WTC11 (cell line): ENCODE results near the gene MNT. TPM values are rescaled to one million over a fixed set of nuclear protein-coding genes. Genes with fewer than 3 reads are reported as not detected.

Source experiments
- ATAC-seq: fragments of 200-7000 bp; cut with Tn5 transposase; 2 replicates; pipeline ENCODE4 v1.10.0; 2021; ENCODE audit warnings: mild to moderate bottlenecking, moderate library complexity
- CTCF ChIA-PET: fragments of 300-600 bp; sonication (Branson Sonifier 250); formaldehyde crosslinking; loops from one replicate; lab custom pipeline; 2021; ENCODE audit warnings: antibody characterized with exemption; lab: Charles Lee
- POLR2A ChIA-PET: fragments of 350-600 bp; sonication (Branson Sonifier 250); formaldehyde crosslinking; loops from one replicate; lab custom pipeline; 2021; ENCODE audit warnings: antibody characterized with exemption; lab: Charles Lee
- DNase-seq: peaks from one replicate; pipeline ENCODE4 v3.0.0; 2021; ENCODE audit warnings: low spot score
- H3K27ac Mint-ChIP-seq: 2 replicates; pipeline ENCODE4 v1.8.0; 2021; ENCODE audit warnings: mixed read lengths
- H3K27me3 Mint-ChIP-seq: 2 replicates; pipeline ENCODE4 v1.8.0; 2021; ENCODE audit warnings: low read depth, mild to moderate bottlenecking, moderate library complexity, mixed read lengths
- H3K36me3 Mint-ChIP-seq: 2 replicates; pipeline ENCODE4 v1.8.0; 2021; ENCODE audit warnings: mixed read lengths
- H3K4me1 Mint-ChIP-seq: 2 replicates; pipeline ENCODE4 v1.8.0; 2022; ENCODE audit warnings: mixed read lengths
- H3K4me3 Mint-ChIP-seq: 2 replicates; pipeline ENCODE4 v1.8.0; 2021; ENCODE audit warnings: mild to moderate bottlenecking, moderate library complexity, mixed read lengths
- H3K9me3 Mint-ChIP-seq: 2 replicates; pipeline ENCODE4 v1.8.0; 2021; ENCODE audit warnings: mixed read lengths
- ARID4B ChIP-seq: sonication (generic); formaldehyde crosslinking; IDR thresholded peaks from 2 replicates; pipeline ENCODE4 v1.8.0; 2023; ENCODE audit warnings: missing genetic modification reagents, mild to moderate bottlenecking, borderline replicate concordance
- E2F4 ChIP-seq: sonication (generic); formaldehyde crosslinking; IDR thresholded peaks from 2 replicates; pipeline ENCODE4 v1.8.1; 2022; ENCODE audit warnings: low read depth, mild to moderate bottlenecking, moderate library complexity, missing genetic modification reagents, borderline replicate concordance
- ESRRA ChIP-seq: sonication (generic); formaldehyde crosslinking; IDR thresholded peaks from 2 replicates; pipeline ENCODE4 v1.8.1; 2022; ENCODE audit warnings: mild to moderate bottlenecking, missing genetic modification reagents, borderline replicate concordance
- FOXP1 ChIP-seq: sonication (generic); formaldehyde crosslinking; IDR thresholded peaks from 2 replicates; pipeline ENCODE4 v1.8.0; 2022; ENCODE audit warnings: missing genetic modification reagents, mild to moderate bottlenecking, moderate library complexity, borderline replicate concordance
- GABPB1 ChIP-seq: sonication (generic); formaldehyde crosslinking; IDR thresholded peaks from 2 replicates; pipeline ENCODE4 v1.8.1; 2023; ENCODE audit warnings: mild to moderate bottlenecking, missing genetic modification reagents
- KAT7 ChIP-seq: sonication (generic); formaldehyde crosslinking; IDR thresholded peaks from 2 replicates; pipeline ENCODE4 v1.8.1; 2023; ENCODE audit warnings: missing genetic modification reagents, mild to moderate bottlenecking, borderline replicate concordance
- MLX ChIP-seq: sonication (generic); formaldehyde crosslinking; IDR thresholded peaks from 2 replicates; pipeline ENCODE4 v1.8.1; 2023; ENCODE audit warnings: mild to moderate bottlenecking, missing genetic modification reagents, moderate library complexity
- MYBL2 ChIP-seq: sonication (generic); formaldehyde crosslinking; IDR thresholded peaks from 2 replicates; pipeline ENCODE4 v1.8.1; 2023; ENCODE audit warnings: mild to moderate bottlenecking, moderate library complexity, missing genetic modification reagents
- NFE2L1 ChIP-seq: sonication (generic); formaldehyde crosslinking; IDR thresholded peaks from 2 replicates; pipeline ENCODE4 v1.8.1; 2023; ENCODE audit warnings: missing genetic modification reagents
- NR2C2 ChIP-seq: sonication (generic); formaldehyde crosslinking; IDR thresholded peaks from 2 replicates; pipeline ENCODE4 v1.8.0; 2022; ENCODE audit warnings: mild to moderate bottlenecking, missing genetic modification reagents
- OVOL2 ChIP-seq: fragments of 250-450 bp; sonication (Bioruptor Pico); IDR thresholded peaks from 2 replicates; pipeline ENCODE4 v1.9.0; 2021; ENCODE audit warnings: mild to moderate bottlenecking, borderline replicate concordance
- PRDM15 ChIP-seq: sonication (generic); formaldehyde crosslinking; IDR thresholded peaks from 2 replicates; pipeline ENCODE4 v1.8.0; 2022; ENCODE audit warnings: missing genetic modification reagents
- PRRX2 ChIP-seq: fragments of 250-450 bp; sonication (Bioruptor Pico); IDR thresholded peaks from 2 replicates; pipeline ENCODE4 v1.8.0; 2021; ENCODE audit warnings: mild to moderate bottlenecking
- SMAD3 ChIP-seq: sonication (generic); formaldehyde crosslinking; IDR thresholded peaks from 2 replicates; pipeline ENCODE4 v1.8.0; 2022; ENCODE audit warnings: missing genetic modification reagents, mild to moderate bottlenecking, borderline replicate concordance
- SMAD4 ChIP-seq: sonication (generic); formaldehyde crosslinking; IDR thresholded peaks from 2 replicates; pipeline ENCODE4 v1.8.0; 2022; ENCODE audit warnings: mild to moderate bottlenecking, missing genetic modification reagents
- TEAD4 ChIP-seq: sonication (generic); formaldehyde crosslinking; IDR thresholded peaks from 2 replicates; pipeline ENCODE4 v1.8.0; 2022; ENCODE audit warnings: mild to moderate bottlenecking, missing genetic modification reagents
- TP53 ChIP-seq: sonication (generic); formaldehyde crosslinking; IDR thresholded peaks from 2 replicates; pipeline ENCODE4 v1.8.1; 2023; ENCODE audit warnings: mild to moderate bottlenecking, missing genetic modification reagents
- ZNF121 ChIP-seq: sonication (generic); formaldehyde crosslinking; IDR thresholded peaks from 2 replicates; pipeline ENCODE4 v1.8.0; 2023; ENCODE audit warnings: missing genetic modification reagents
- ZNF219 ChIP-seq: sonication (generic); formaldehyde crosslinking; IDR thresholded peaks from 2 replicates; pipeline ENCODE4 v1.8.0; 2023; ENCODE audit warnings: missing genetic modification reagents, mild to moderate bottlenecking, borderline replicate concordance
- total RNA-seq: library from RNA; stranded (reverse); gene quantifications from 3 replicates; pipeline ENCODE4 v1.2.3, GENCODE V29; 2021

MNT gene
- total RNA-seq, 1 experiment from 2014 or later = 21.6 TPM

- no peaks in the 10 kb centered on the region for H3K27me3 Mint-ChIP-seq
- H3K4me3 Mint-ChIP-seq = peak overlapping the region; percentile 29; the same call in 1 of the 2 replicates
- peaks cover 12% of the 10 kb centered on the region for H3K4me1 Mint-ChIP-seq
- H3K27ac Mint-ChIP-seq = peak overlapping the region; percentile 80
- ATAC-seq (no peak), DNase-seq (no peak)
- H3K36me3 Mint-ChIP-seq = no peaks in the 10 kb centered on the region
- no peaks in the 10 kb centered on the region for H3K9me3 Mint-ChIP-seq
- ChIA-PET POLR2A (interaction anchor here (0.5 to 1.1 kb wide), 4 partner anchors 22 to 1842 kb away, joined by 3 to 5 read pairs (median 3); partner anchors contain the start of gene TSR1), CTCF (interaction anchor here (0.7 to 5.2 kb wide), 16 partner anchors 9 to 336 kb away, joined by 3 to 67 read pairs (median 4); partner anchors contain the start of genes HIC1, SGSM2 and TSR1)
- TF ChIP-seq ESRRA (CRISPR knock-in tag) = no peak
- TF ChIP-seq PRDM15 (CRISPR knock-in tag) = no peak
- TF ChIP-seq NR2C2 (CRISPR knock-in tag) = no peak
- TF ChIP-seq PRRX2 = no peak
- no peak for TF ChIP-seq KAT7
- TF ChIP-seq ARID4B (CRISPR knock-in tag) = no peak
- TF ChIP-seq MYBL2 = no peak
- TF ChIP-seq TEAD4 (CRISPR knock-in tag) = no peak
Observed at GRCh38 chr17:2370211-2370589, 30.7 kb downstream of the MNT start.

GRCh38 chr17:2369551-2370210, 31.2 kb downstream of the MNT start:
- DNase-seq = peak; percentile 64
- peak; percentile 71 for ATAC-seq
- H3K27me3 Mint-ChIP-seq = no peaks in the 10 kb centered on the region
- H3K27ac Mint-ChIP-seq = peak overlapping the region; percentile 80
- CTCF ChIA-PET = interaction anchor here (0.6 to 5.2 kb wide), 19 partner anchors 9 to 337 kb away, joined by 3 to 67 read pairs (median 4); partner anchors contain the start of genes HIC1, SGSM2 and TSR1
- peaks cover 12% of the 10 kb centered on the region for H3K4me1 Mint-ChIP-seq
- H3K4me3 Mint-ChIP-seq = no peak overlapping the region
- H3K9me3 Mint-ChIP-seq = no peaks in the 10 kb centered on the region
- POLR2A ChIA-PET = interaction anchor here (0.5 to 1.1 kb wide), 5 partner anchors 21 to 1842 kb away, joined by 3 to 5 read pairs (median 3); partner anchors contain the start of gene TSR1
- TF ChIP-seq TP53 (CRISPR knock-in tag) (no peak), OVOL2 (CRISPR knock-in tag) (no peak), SMAD4 (CRISPR knock-in tag) (no peak), SMAD3 (no peak), NFE2L1 (0 out of 2 replicates have a peak, but pooled peaks have one; percentile 23), ZNF121 (CRISPR knock-in tag) (peak; percentile 85), FOXP1 (no peak), E2F4 (CRISPR knock-in tag) (no peak), MLX (CRISPR knock-in tag) (no peak), GABPB1 (CRISPR knock-in tag) (no peak), ZNF219 (no peak)
- no peaks in the 10 kb centered on the region for H3K36me3 Mint-ChIP-seq
